T-helper 17 cell (primary cell): Measurements from ENCODE around the gene EMID1. TPM values are rescaled to one million over a fixed set of nuclear protein-coding genes. Genes with fewer than 3 reads are reported as not detected.
A peak's percentile ranks its signal among the peaks of the same experiment; 100 is the strongest.

Experiments used
- ATAC-seq: fragments of 150-1000 bp; cut with Tn5 transposase; 2 replicates; pipeline ENCODE4 v1.10.0; 2021; ENCODE audit warnings: mild to moderate bottlenecking, moderate library complexity
- DNase-seq, 3 donors: peaks; one replicate each; pipeline versions ENCODE4 v3.0.0 to v3.0.0-alpha.2; 2020 to 2021
- H3K9me3 ChIP-seq: one replicate; pipeline ENCODE4 v1.7.0; 2013; ENCODE audit warnings: low read length, mild to moderate bottlenecking; ENCODE audit not compliant: control insufficient read depth, poor library complexity, severe bottlenecking
- H3K27ac Mint-ChIP-seq: one replicate; pipeline ENCODE4 v1.8.0; 2022; ENCODE audit warnings: mild to moderate bottlenecking, moderate library complexity, mixed read lengths
- H3K27me3 Mint-ChIP-seq: one replicate; pipeline ENCODE4 v1.8.0; 2022; ENCODE audit warnings: mixed read lengths
- H3K36me3 Mint-ChIP-seq: one replicate; pipeline ENCODE4 v1.8.0; 2022; ENCODE audit warnings: low read depth, mixed read lengths
- H3K4me1 Mint-ChIP-seq: one replicate; pipeline ENCODE4 v1.8.0; 2022; ENCODE audit warnings: mild to moderate bottlenecking, mixed read lengths
- H3K4me3 Mint-ChIP-seq: one replicate; pipeline ENCODE4 v1.8.0; 2022; ENCODE audit warnings: mild to moderate bottlenecking, moderate library complexity, mixed read lengths
- total RNA-seq, 4 donors: library from RNA in 2 of 4; stranded (reverse) in 2 of 4; gene quantifications; one replicate each; pipeline ENCODE4 v1.2.3 and lab custom pipeline; 2022 to 2026

EMID1 gene
- total RNA-seq, 2 donors from 2014 or later = not detected

- DNase-seq (no peak), ATAC-seq (peak; percentile 57)
- peaks cover 2% of the 10 kb centered on the region for H3K36me3 Mint-ChIP-seq
- peaks cover 35% of the 10 kb centered on the region for H3K27me3 Mint-ChIP-seq
- peaks cover 11% of the 10 kb centered on the region for H3K4me1 Mint-ChIP-seq
- H3K27ac Mint-ChIP-seq = no peak overlapping the region
- H3K9me3 ChIP-seq = no peaks in the 10 kb centered on the region
- H3K4me3 Mint-ChIP-seq = no peak overlapping the region
Observed at GRCh38 chr22:29208879-29209623, 3.4 kb downstream of the EMID1 start.

DNA sequence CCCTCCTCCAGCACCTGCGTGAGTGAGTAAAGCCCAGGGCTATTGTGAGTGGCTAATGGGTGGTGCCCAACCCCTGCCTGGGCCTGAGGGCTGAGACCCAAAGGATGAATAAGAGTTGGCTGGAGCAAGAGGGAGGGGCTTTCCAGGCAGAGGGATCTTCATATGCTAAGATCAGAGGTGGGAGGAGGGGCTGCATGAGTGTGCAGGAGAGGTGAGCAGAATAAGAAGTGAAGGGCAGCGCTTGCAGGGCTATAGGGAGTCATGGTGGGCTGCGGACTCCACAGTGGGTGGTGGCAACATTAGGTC is 3.9 kb downstream of the EMID1 start:
- DNase-seq = no peak
- H3K9me3 ChIP-seq = no peaks in the 10 kb centered on the region
- peaks cover 33% of the 10 kb centered on the region for H3K27me3 Mint-ChIP-seq
- H3K4me3 Mint-ChIP-seq = no peak overlapping the region
- peaks cover 9% of the 10 kb centered on the region for H3K4me1 Mint-ChIP-seq
- H3K36me3 Mint-ChIP-seq = peaks cover 2% of the 10 kb centered on the region
- H3K27ac Mint-ChIP-seq = no peak overlapping the region
- no peak for ATAC-seq

DNA sequence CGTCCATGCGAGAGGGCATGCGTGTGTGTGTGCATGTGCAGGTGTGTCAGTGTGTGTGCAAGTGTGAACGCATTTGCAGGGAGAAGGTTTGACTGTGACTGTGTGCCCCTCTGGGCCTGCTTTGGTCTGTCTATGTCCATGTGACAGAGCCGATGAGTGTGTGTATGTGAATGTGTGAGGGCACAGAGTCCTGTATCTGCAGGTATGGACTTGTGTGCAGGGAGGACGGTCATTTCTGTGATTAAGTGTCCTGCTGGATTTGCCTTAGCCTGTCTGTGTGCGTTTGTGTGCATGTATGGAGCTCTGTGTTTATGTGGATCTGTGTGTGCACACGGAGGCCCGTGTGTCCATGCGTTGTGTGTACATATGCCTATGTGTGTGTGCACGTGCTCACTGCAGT is 5.4 kb downstream of the EMID1 start:
- Mint-ChIP-seq H3K4me3 (no peak overlapping the region), H3K4me1 (peaks cover 3% of the 10 kb centered on the region)

GRCh38 chr22:29211466-29211865 is 5.8 kb downstream of the EMID1 start:
- Mint-ChIP-seq H3K27ac (no peak overlapping the region), H3K36me3 (no peaks in the 10 kb centered on the region), H3K4me1 (peaks cover under 1% of the 10 kb centered on the region), H3K27me3 (peaks cover 23% of the 10 kb centered on the region), H3K4me3 (no peak overlapping the region)
- no peak for ATAC-seq
- no peaks in the 10 kb centered on the region for H3K9me3 ChIP-seq
- no peak for DNase-seq

More for the DNA sequence above, 5.4 kb downstream of the EMID1 start:
- Mint-ChIP-seq H3K27ac (no peak overlapping the region), H3K36me3 (no peaks in the 10 kb centered on the region), H3K27me3 (peaks cover 25% of the 10 kb centered on the region)
- H3K9me3 ChIP-seq = no peaks in the 10 kb centered on the region
- ATAC-seq (no peak), DNase-seq (no peak)

DNA sequence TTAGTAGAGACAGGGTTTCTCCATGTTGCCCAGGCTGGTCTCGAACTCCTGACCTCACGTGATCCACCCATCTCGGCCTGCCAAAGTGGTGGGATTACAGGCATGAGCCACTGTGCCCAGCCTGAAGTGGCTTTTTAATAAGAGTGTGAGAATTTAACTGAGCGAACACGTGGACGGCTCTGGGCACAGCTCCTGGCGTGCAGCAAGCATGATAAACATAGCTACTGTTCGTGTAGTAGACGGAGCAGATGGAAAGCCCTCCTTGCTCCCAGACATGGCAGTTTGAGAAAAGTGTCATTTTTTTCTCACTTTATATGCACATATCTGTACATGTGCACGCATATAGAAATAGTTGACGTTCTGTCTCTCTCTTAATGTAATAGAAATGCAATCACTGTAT is 7.0 kb downstream of the EMID1 start:
- DNase-seq = no peak
- Mint-ChIP-seq H3K27ac (no peak overlapping the region), H3K36me3 (no peaks in the 10 kb centered on the region), H3K27me3 (peaks cover 10% of the 10 kb centered on the region), H3K4me1 (peaks cover 2% of the 10 kb centered on the region), H3K4me3 (no peak overlapping the region)
- H3K9me3 ChIP-seq = no peaks in the 10 kb centered on the region
- no peak for ATAC-seq

GRCh38 chr22:29213493-29213892 is 7.8 kb downstream of the EMID1 start:
- no peaks in the 10 kb centered on the region for H3K36me3 Mint-ChIP-seq
- H3K27me3 Mint-ChIP-seq = peaks cover 5% of the 10 kb centered on the region
- no peaks in the 10 kb centered on the region for H3K9me3 ChIP-seq
- H3K27ac Mint-ChIP-seq = no peak overlapping the region
- ATAC-seq (no peak), DNase-seq (no peak)
- H3K4me3 Mint-ChIP-seq = no peak overlapping the region
- peaks cover 2% of the 10 kb centered on the region for H3K4me1 Mint-ChIP-seq

- Mint-ChIP-seq H3K27me3 (peaks cover 5% of the 10 kb centered on the region), H3K4me1 (peaks cover 2% of the 10 kb centered on the region), H3K36me3 (no peaks in the 10 kb centered on the region), H3K4me3 (no peak overlapping the region), H3K27ac (no peak overlapping the region)
- DNase-seq (no peak), ATAC-seq (no peak)
- no peaks in the 10 kb centered on the region for H3K9me3 ChIP-seq
Observed at GRCh38 chr22:29214232-29214631, 8.5 kb downstream of the EMID1 start.

- no peaks in the 10 kb centered on the region for H3K9me3 ChIP-seq
- H3K36me3 Mint-ChIP-seq = no peaks in the 10 kb centered on the region
- DNase-seq (no peak), ATAC-seq (no peak)
- H3K4me1 Mint-ChIP-seq = peaks cover 2% of the 10 kb centered on the region
- H3K27me3 Mint-ChIP-seq = peaks cover 5% of the 10 kb centered on the region
- H3K27ac Mint-ChIP-seq = no peak overlapping the region
- H3K4me3 Mint-ChIP-seq = no peak overlapping the region
Observed at GRCh38 chr22:29215012-29215860, 9.5 kb downstream of the EMID1 start.

- H3K4me1 Mint-ChIP-seq = peaks cover 2% of the 10 kb centered on the region
- no peaks in the 10 kb centered on the region for H3K9me3 ChIP-seq
- no peak overlapping the region for H3K4me3 Mint-ChIP-seq
- no peaks in the 10 kb centered on the region for H3K36me3 Mint-ChIP-seq
- no peak overlapping the region for H3K27ac Mint-ChIP-seq
- DNase-seq (no peak), ATAC-seq (no peak)
- H3K27me3 Mint-ChIP-seq = peaks cover 5% of the 10 kb centered on the region
Observed at GRCh38 chr22:29216011-29216872, 10.5 kb downstream of the EMID1 start.

DNA sequence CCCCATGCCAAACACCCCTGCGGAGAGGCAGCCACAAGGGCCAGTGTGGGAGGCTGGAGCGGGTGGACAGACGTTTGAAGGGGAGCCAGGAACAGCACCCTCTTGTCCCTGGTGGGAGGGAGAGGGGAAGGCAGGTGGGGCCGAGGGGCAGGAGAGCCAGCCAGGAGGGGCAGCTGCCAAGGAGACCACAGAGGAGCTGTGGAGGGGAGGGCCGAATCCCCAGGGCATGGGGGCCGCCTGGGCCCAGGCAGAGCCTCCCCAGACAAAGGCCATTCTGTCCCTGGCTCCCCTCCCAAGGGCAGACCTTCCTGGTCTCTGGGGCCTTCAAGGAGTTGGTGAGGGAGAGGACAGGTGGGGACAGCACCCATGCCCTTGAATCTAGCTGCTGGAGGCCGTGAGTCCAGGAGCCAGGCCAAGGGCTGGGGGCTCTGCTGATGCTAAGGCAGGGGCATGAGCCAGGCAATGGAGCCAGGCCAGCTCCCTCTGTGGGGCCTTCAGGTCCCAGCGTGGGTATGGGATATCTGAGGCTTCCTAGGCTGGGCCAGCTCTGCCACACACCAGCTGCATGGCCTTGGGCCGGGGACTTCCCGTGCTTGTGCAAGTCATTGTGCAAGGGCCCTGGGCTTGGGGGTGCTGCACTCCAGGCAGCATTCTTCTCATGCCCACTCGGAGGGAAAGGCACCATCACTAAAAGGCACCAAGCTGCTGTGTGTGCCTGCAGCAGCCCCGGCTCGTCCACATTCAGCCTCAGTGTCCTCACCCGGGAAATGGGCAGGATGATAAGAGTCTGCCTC is 11.4 kb downstream of the EMID1 start:
- peaks cover 2% of the 10 kb centered on the region for H3K4me1 Mint-ChIP-seq
- ATAC-seq (no peak), DNase-seq (no peak)
- H3K4me3 Mint-ChIP-seq = no peak overlapping the region
- H3K9me3 ChIP-seq = no peaks in the 10 kb centered on the region
- H3K27ac Mint-ChIP-seq = no peak overlapping the region
- H3K27me3 Mint-ChIP-seq = peaks cover 5% of the 10 kb centered on the region
- no peaks in the 10 kb centered on the region for H3K36me3 Mint-ChIP-seq

- no peak overlapping the region for H3K27ac Mint-ChIP-seq
- H3K36me3 Mint-ChIP-seq = no peaks in the 10 kb centered on the region
- DNase-seq = no peak
- ATAC-seq = no peak
- peaks cover 2% of the 10 kb centered on the region for H3K4me1 Mint-ChIP-seq
- peaks cover 5% of the 10 kb centered on the region for H3K27me3 Mint-ChIP-seq
- no peak overlapping the region for H3K4me3 Mint-ChIP-seq
- no peaks in the 10 kb centered on the region for H3K9me3 ChIP-seq
Observed at GRCh38 chr22:29217827-29218757, 12.4 kb downstream of the EMID1 start.
